BLaER1 (cell line): Measurements from ENCODE around the gene FOXO3.

Experiments used
- H3K27ac ChIP-seq: shearing (Covaris generic); formaldehyde crosslinking; 2 replicates; pipeline ENCODE4 v1.8.1; 2022
- H3K27me3 ChIP-seq: shearing (Covaris generic); formaldehyde crosslinking; 2 replicates; pipeline ENCODE4 v1.8.1; 2022
- H3K36me3 ChIP-seq: shearing (Covaris generic); formaldehyde crosslinking; 2 replicates; pipeline ENCODE4 v1.8.1; 2022
- H3K4me1 ChIP-seq: shearing (Covaris generic); formaldehyde crosslinking; 2 replicates; pipeline ENCODE4 v1.8.1; 2022
- H3K4me2 ChIP-seq: shearing (Covaris generic); formaldehyde crosslinking; 2 replicates; pipeline ENCODE4 v1.8.1; 2022
- H3K4me3 ChIP-seq: shearing (Covaris generic); formaldehyde crosslinking; 2 replicates; pipeline ENCODE4 v1.8.1; 2022
- H3K9ac ChIP-seq: shearing (Covaris generic); formaldehyde crosslinking; 2 replicates; pipeline ENCODE4 v1.8.1; 2022
- H3K9me3 ChIP-seq: shearing (Covaris generic); formaldehyde crosslinking; 2 replicates; pipeline ENCODE4 v1.8.1; 2022
- H4K20me1 ChIP-seq: shearing (Covaris generic); formaldehyde crosslinking; 2 replicates; pipeline ENCODE4 v1.8.1; 2022
- Cebpa-rat ChIP-seq: shearing (Covaris generic); IDR thresholded peaks from 2 replicates; pipeline ENCODE4 v1.8.1; 2022

The FOXO3 gene

GRCh38 chr6:108644252-108644651, 83.5 kb downstream of the FOXO3 start:
- Histone ChIP-seq H3K36me3 (peaks cover 15% of the 10 kb centered on the region; the same call in 1 of the 2 replicates), H3K4me1 (no peaks in the 10 kb centered on the region), H3K9me3 (no peaks in the 10 kb centered on the region), H3K27ac (no peak overlapping the region), H3K4me2 (no peak overlapping the region), H3K4me3 (no peak overlapping the region), H3K27me3 (no peaks in the 10 kb centered on the region), H3K9ac (no peak overlapping the region), H4K20me1 (peaks cover 98% of the 10 kb centered on the region)
- TF ChIP-seq Cebpa-rat = no peak

GRCh38 chr6:108648191-108648590, 87.5 kb downstream of the FOXO3 start:
- no peak overlapping the region for H3K9ac ChIP-seq
- peaks cover 99% of the 10 kb centered on the region for H4K20me1 ChIP-seq
- no peak overlapping the region for H3K4me2 ChIP-seq
- no peak overlapping the region for H3K27ac ChIP-seq
- TF ChIP-seq Cebpa-rat = no peak
- H3K4me3 ChIP-seq = no peak overlapping the region
- no peaks in the 10 kb centered on the region for H3K27me3 ChIP-seq
- H3K9me3 ChIP-seq = no peaks in the 10 kb centered on the region
- peaks cover 15% of the 10 kb centered on the region; the same call in 1 of the 2 replicates for H3K36me3 ChIP-seq
- peaks cover 16% of the 10 kb centered on the region for H3K4me1 ChIP-seq

GRCh38 chr6:108650325-108650724, 89.6 kb downstream of the FOXO3 start:
- H3K4me2 ChIP-seq = no peak overlapping the region
- peaks cover 15% of the 10 kb centered on the region; the same call in 1 of the 2 replicates for H3K36me3 ChIP-seq
- H3K27ac ChIP-seq = no peak overlapping the region
- TF ChIP-seq Cebpa-rat = no peak
- no peak overlapping the region for H3K4me3 ChIP-seq
- H3K9ac ChIP-seq = no peak overlapping the region
- no peaks in the 10 kb centered on the region for H3K27me3 ChIP-seq
- H3K9me3 ChIP-seq = no peaks in the 10 kb centered on the region
- H3K4me1 ChIP-seq = peaks cover 26% of the 10 kb centered on the region
- H4K20me1 ChIP-seq = peaks cover 99% of the 10 kb centered on the region

GRCh38 chr6:108650781-108651180, 90.1 kb downstream of the FOXO3 start:
- Histone ChIP-seq H3K9ac (no peak overlapping the region), H3K27ac (no peak overlapping the region)

GRCh38 chr6:108651340-108652227, 90.9 kb downstream of the FOXO3 start:
- TF ChIP-seq Cebpa-rat = no peak
- Histone ChIP-seq H3K4me2 (no peak overlapping the region), H3K9me3 (no peaks in the 10 kb centered on the region), H3K27me3 (no peaks in the 10 kb centered on the region), H3K4me1 (peaks cover 26% of the 10 kb centered on the region), H3K36me3 (peaks cover 15% of the 10 kb centered on the region; the same call in 1 of the 2 replicates), H3K9ac (no peak overlapping the region), H3K4me3 (no peak overlapping the region), H3K27ac (no peak overlapping the region), H4K20me1 (peaks cover 97% of the 10 kb centered on the region)

More at GRCh38 chr6:108650781-108651180, 90.1 kb downstream of the FOXO3 start:
- no peaks in the 10 kb centered on the region for H3K27me3 ChIP-seq
- peaks cover 15% of the 10 kb centered on the region; the same call in 1 of the 2 replicates for H3K36me3 ChIP-seq
- H4K20me1 ChIP-seq = peaks cover 99% of the 10 kb centered on the region
- H3K4me1 ChIP-seq = peaks cover 26% of the 10 kb centered on the region
- no peak for TF ChIP-seq Cebpa-rat
- H3K4me2 ChIP-seq = no peak overlapping the region
- H3K9me3 ChIP-seq = no peaks in the 10 kb centered on the region
- no peak overlapping the region for H3K4me3 ChIP-seq

GRCh38 chr6:108652375-108652774, 91.7 kb downstream of the FOXO3 start:
- no peaks in the 10 kb centered on the region for H3K27me3 ChIP-seq
- H3K4me3 ChIP-seq = no peak overlapping the region
- peaks cover 26% of the 10 kb centered on the region for H3K4me1 ChIP-seq
- no peak overlapping the region for H3K4me2 ChIP-seq
- H3K27ac ChIP-seq = no peak overlapping the region
- no peak for TF ChIP-seq Cebpa-rat
- peaks cover 92% of the 10 kb centered on the region for H4K20me1 ChIP-seq
- no peak overlapping the region for H3K9ac ChIP-seq
- H3K9me3 ChIP-seq = no peaks in the 10 kb centered on the region
- H3K36me3 ChIP-seq = peaks cover 14% of the 10 kb centered on the region; the same call in 1 of the 2 replicates

- H4K20me1 ChIP-seq = peaks cover 92% of the 10 kb centered on the region
- no peaks in the 10 kb centered on the region for H3K9me3 ChIP-seq
- no peaks in the 10 kb centered on the region for H3K36me3 ChIP-seq
- no peaks in the 10 kb centered on the region for H3K27me3 ChIP-seq
- TF ChIP-seq Cebpa-rat = no peak
- H3K4me2 ChIP-seq = peak overlapping the region; percentile 37
- H3K4me1 ChIP-seq = peaks cover 26% of the 10 kb centered on the region
- no peak overlapping the region for H3K27ac ChIP-seq
- no peak overlapping the region for H3K9ac ChIP-seq
- no peak overlapping the region for H3K4me3 ChIP-seq
Measured at GRCh38 chr6:108653949-108654348, 93.2 kb downstream of the FOXO3 start.

GRCh38 chr6:108654465-108655106, 93.9 kb downstream of the FOXO3 start:
- H4K20me1 ChIP-seq = peaks cover 92% of the 10 kb centered on the region

GRCh38 chr6:108655806-108656651, 95.3 kb downstream of the FOXO3 start:
- H3K9me3 ChIP-seq = no peaks in the 10 kb centered on the region
- peaks cover 91% of the 10 kb centered on the region for H4K20me1 ChIP-seq
- H3K4me1 ChIP-seq = peaks cover 15% of the 10 kb centered on the region
- no peak for TF ChIP-seq Cebpa-rat
- H3K36me3 ChIP-seq = no peaks in the 10 kb centered on the region
- H3K27me3 ChIP-seq = no peaks in the 10 kb centered on the region
- H3K27ac ChIP-seq = no peak overlapping the region
- H3K4me3 ChIP-seq = no peak overlapping the region
- H3K4me2 ChIP-seq = no peak overlapping the region
- H3K9ac ChIP-seq = no peak overlapping the region

More at GRCh38 chr6:108654465-108655106, 93.9 kb downstream of the FOXO3 start:
- Histone ChIP-seq H3K9me3 (no peaks in the 10 kb centered on the region), H3K4me2 (no peak overlapping the region), H3K4me1 (peaks cover 26% of the 10 kb centered on the region), H3K27me3 (no peaks in the 10 kb centered on the region), H3K4me3 (no peak overlapping the region), H3K9ac (no peak overlapping the region), H3K36me3 (no peaks in the 10 kb centered on the region), H3K27ac (no peak overlapping the region)
- no peak for TF ChIP-seq Cebpa-rat
